RWPE2 (cell line): ENCODE data around the gene RPL22.
"Not testable (repeated sequence)": the region's sequence is repeated elsewhere in the genome, so short reads cannot be mapped to it uniquely, and the experiment has no call there.

Source experiments
- ATAC-seq: fragments of 200-7000 bp; cut with Tn5 transposase; 3 replicates; pipeline ENCODE4 v1.9.1; 2021; ENCODE audit warnings: low read depth
- DNase-seq: peaks from one replicate; pipeline ENCODE4 v3.0.0-alpha.2; 2020; ENCODE audit warnings: low spot score
- H3K27ac ChIP-seq: fragments of 450-650 bp; 2 replicates; pipeline ENCODE4 v1.5.1; 2017; ENCODE audit warnings: mild to moderate bottlenecking; ENCODE audit not compliant: poor library complexity, severe bottlenecking
- H3K27me3 ChIP-seq: fragments of 250-450 bp; sonication (Bioruptor Pico); 2 replicates; pipeline ENCODE4 v1.5.1; 2021; ENCODE audit warnings: mild to moderate bottlenecking, moderate library complexity; ENCODE audit not compliant: insufficient read depth, poor library complexity, severe bottlenecking
- H3K36me3 ChIP-seq: fragments of 250-450 bp; sonication (Bioruptor Pico); 2 replicates; pipeline ENCODE4 v1.5.1; 2020; ENCODE audit warnings: low read depth, mild to moderate bottlenecking, moderate library complexity
- H3K4me1 ChIP-seq: fragments of 250-450 bp; sonication (Bioruptor Pico); 2 replicates; pipeline ENCODE4 v1.5.1; 2021; ENCODE audit warnings: mild to moderate bottlenecking, moderate library complexity; ENCODE audit not compliant: insufficient read depth, poor library complexity, severe bottlenecking
- H3K4me3 ChIP-seq: fragments of 250-450 bp; sonication (Bioruptor Pico); 2 replicates; pipeline ENCODE4 v1.5.1; 2021; ENCODE audit warnings: mild to moderate bottlenecking, moderate library complexity; ENCODE audit not compliant: severe bottlenecking
- H3K9me3 ChIP-seq: fragments of 250-450 bp; sonication (Bioruptor Pico); 2 replicates; pipeline ENCODE4 v1.5.1; 2021; ENCODE audit warnings: mild to moderate bottlenecking, moderate library complexity; ENCODE audit not compliant: severe bottlenecking
- CTCF ChIP-seq: fragments of 450-650 bp; IDR thresholded peaks from one replicate; pipeline ENCODE4 v1.5.1; 2017; ENCODE audit warnings: mild to moderate bottlenecking, moderate library complexity; ENCODE audit not compliant: poor library complexity, severe bottlenecking

RPL22 gene

GRCh38 chr1:6220236-6220635, 20.8 kb upstream of the RPL22 start:
- H3K4me3 ChIP-seq: no peak overlapping the region
- DNase-seq (no peak), ATAC-seq (peak; percentile 91)
- H3K27me3 ChIP-seq: no peaks in the 10 kb centered on the region
- H3K4me1 ChIP-seq: peaks cover 10% of the 10 kb centered on the region
- H3K27ac ChIP-seq: peak overlapping the region; percentile 45
- H3K36me3 ChIP-seq: peaks cover 39% of the 10 kb centered on the region
- H3K9me3 ChIP-seq: no peaks in the 10 kb centered on the region
- TF ChIP-seq CTCF: no peak

DNA sequence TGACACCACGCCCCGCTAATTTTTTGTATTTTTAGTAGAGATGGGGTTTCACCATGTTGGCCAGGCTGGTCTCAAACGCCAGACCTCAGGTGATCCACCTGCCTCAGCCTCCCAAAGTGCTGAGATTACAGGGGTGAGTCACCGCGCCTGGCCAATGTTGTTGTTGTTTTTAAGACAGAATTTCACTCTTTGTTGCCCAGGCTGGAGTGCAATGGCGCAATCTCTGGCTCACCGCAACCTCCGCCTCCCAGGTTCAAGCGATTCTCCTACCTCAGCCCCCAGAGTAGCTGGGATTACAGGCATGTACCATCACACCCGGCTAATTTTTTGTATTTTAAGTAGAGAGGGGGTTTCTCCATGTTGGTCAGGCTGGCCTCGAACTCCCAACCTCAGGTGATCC, 20.2 kb upstream of the RPL22 start:
- peak overlapping the region; percentile 45 for H3K27ac ChIP-seq
- not testable (repeated sequence) for DNase-seq, H3K9me3 ChIP-seq, H3K27me3 ChIP-seq, H3K4me3 ChIP-seq, ATAC-seq
- peaks cover 10% of the 10 kb centered on the region for H3K4me1 ChIP-seq
- peaks cover 33% of the 10 kb centered on the region for H3K36me3 ChIP-seq

GRCh38 chr1:6218375-6219164, 19.2 kb upstream of the RPL22 start:
- Histone ChIP-seq H3K27me3 (no peaks in the 10 kb centered on the region), H3K36me3 (peaks cover 23% of the 10 kb centered on the region), H3K4me3 (no peak overlapping the region), H3K4me1 (peaks cover 10% of the 10 kb centered on the region), H3K9me3 (no peaks in the 10 kb centered on the region), H3K27ac (no peak overlapping the region)
- TF ChIP-seq CTCF: no peak
- ATAC-seq: no peak
- no peak for DNase-seq

- Histone ChIP-seq H3K4me3 (no peak overlapping the region), H3K36me3 (peaks cover 8% of the 10 kb centered on the region; the same call in 1 of the 2 replicates), H3K4me1 (no peaks in the 10 kb centered on the region), H3K27me3 (no peaks in the 10 kb centered on the region), H3K27ac (no peak overlapping the region), H3K9me3 (no peaks in the 10 kb centered on the region)
- no peak for DNase-seq
- no peak for TF ChIP-seq CTCF
- no peak for ATAC-seq
These were observed 13.0 kb upstream of the RPL22 start for GRCh38 chr1:6212193-6212959.

- no peak for TF ChIP-seq CTCF
- Histone ChIP-seq H3K4me3 (no peak overlapping the region), H3K27me3 (no peaks in the 10 kb centered on the region), H3K4me1 (no peaks in the 10 kb centered on the region), H3K27ac (no peak overlapping the region), H3K9me3 (no peaks in the 10 kb centered on the region), H3K36me3 (peaks cover 8% of the 10 kb centered on the region; the same call in 1 of the 2 replicates)
- no peak for ATAC-seq
- no peak for DNase-seq
These were observed 12.3 kb upstream of the RPL22 start for GRCh38 chr1:6211731-6212130.
